Fibroblast of villous mesenchyme (primary cell): ENCODE results near the gene UHMK1. TPM values are rescaled to one million over a fixed set of nuclear protein-coding genes. Genes with fewer than 3 reads are reported as not detected.

Source experiments
- DNase-seq: peaks from one replicate; pipeline ENCODE4 v3.0.0-alpha.2; 2010; ENCODE audit warnings: low read depth
- H3K4me3 ChIP-seq: 2 replicates; pipeline ENCODE4 v1.5.1; 2011; ENCODE audit warnings: low read depth, mild to moderate bottlenecking, low read length
- total RNA-seq: library from RNA; depleted of rRNA; stranded (reverse); fragments of >200 nt; gene quantifications from 2 replicates; pipeline ENCODE4 v1.2.3, GENCODE V29; 2012
- TF ChIP-seq, protein P1 (sequence below): IDR thresholded peaks from 2 replicates; pipeline ENCODE4 v1.5.1; 2012; ENCODE audit warnings: low read depth, mild to moderate bottlenecking, low read length; ENCODE audit not compliant: insufficient read depth

Gene UHMK1
- total RNA-seq, 1 donor: 139 TPM

DNA sequence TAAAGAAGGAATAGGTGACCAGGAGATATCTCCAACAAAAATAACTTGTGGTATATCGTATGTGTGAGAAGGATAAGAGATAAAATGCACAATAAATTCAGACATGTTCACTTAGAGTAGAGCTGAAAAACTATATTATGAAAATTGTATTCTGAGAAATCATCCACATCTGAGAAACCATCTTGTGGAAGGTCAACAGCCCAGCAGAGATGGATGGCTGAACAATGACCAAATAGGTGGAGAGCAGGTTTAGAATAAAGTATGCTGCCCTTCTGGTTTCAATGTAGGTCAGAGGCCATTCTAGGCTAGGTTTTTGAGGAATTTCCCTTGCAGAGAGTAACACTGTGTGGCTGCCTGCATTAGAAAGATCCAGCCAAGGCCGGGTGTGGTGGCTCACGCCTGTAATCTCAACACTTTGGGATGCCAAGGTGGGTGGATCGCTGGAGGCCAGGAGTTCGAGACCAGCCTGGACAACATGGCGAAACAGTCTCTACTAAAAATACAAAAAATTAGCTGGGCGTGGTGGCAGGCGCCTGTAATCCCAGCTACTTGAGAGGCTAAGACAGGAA lies 55.1 kb downstream of the UHMK1 start:
- H3K4me3 ChIP-seq: no peak overlapping the region
- no peak for DNase-seq
- TF ChIP-seq, protein P1, sequence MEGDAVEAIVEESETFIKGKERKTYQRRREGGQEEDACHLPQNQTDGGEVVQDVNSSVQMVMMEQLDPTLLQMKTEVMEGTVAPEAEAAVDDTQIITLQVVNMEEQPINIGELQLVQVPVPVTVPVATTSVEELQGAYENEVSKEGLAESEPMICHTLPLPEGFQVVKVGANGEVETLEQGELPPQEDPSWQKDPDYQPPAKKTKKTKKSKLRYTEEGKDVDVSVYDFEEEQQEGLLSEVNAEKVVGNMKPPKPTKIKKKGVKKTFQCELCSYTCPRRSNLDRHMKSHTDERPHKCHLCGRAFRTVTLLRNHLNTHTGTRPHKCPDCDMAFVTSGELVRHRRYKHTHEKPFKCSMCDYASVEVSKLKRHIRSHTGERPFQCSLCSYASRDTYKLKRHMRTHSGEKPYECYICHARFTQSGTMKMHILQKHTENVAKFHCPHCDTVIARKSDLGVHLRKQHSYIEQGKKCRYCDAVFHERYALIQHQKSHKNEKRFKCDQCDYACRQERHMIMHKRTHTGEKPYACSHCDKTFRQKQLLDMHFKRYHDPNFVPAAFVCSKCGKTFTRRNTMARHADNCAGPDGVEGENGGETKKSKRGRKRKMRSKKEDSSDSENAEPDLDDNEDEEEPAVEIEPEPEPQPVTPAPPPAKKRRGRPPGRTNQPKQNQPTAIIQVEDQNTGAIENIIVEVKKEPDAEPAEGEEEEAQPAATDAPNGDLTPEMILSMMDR: no peak

DNA sequence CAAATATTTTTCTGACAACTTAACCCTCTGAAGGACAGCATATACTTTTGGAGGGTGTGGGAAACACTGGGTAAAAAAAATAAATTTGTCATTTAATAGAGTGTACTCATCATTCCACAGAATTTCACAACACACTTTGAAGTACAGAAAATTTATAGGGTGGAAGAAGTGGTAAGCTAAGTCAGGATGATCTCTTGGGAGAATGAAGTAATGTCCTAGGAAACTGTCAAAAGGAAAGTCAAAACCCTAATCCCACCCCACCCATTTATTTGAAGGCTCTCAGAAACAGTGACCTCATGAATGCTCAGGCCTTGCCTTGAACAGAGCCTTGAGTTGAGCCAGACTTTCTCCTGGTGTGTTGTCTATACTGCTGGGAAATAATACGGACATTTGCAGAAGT lies 56.6 kb downstream of the UHMK1 start:
- TF ChIP-seq, protein P1: no peak
- peak; percentile 74 for DNase-seq
- no peak overlapping the region for H3K4me3 ChIP-seq

DNA sequence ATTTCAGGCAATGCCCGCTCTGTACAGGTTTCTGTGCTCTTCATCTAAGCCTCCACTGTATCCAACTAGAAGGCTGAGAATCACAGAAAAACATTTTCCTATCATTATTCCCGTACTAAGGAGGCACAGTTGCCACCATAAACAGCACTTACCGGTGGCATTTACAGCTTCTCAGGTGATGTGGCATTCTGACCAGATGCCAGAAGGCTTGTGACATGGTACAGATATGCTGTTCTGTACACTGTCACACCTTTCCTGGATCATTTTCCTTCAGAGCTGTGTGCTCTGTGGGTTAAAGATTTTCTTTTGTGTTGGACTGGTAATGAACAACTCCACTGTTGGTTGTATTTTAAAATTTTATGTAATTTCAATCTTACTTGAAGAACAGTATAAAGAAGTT lies 59.9 kb downstream of the UHMK1 start:
- no peak for DNase-seq

DNA sequence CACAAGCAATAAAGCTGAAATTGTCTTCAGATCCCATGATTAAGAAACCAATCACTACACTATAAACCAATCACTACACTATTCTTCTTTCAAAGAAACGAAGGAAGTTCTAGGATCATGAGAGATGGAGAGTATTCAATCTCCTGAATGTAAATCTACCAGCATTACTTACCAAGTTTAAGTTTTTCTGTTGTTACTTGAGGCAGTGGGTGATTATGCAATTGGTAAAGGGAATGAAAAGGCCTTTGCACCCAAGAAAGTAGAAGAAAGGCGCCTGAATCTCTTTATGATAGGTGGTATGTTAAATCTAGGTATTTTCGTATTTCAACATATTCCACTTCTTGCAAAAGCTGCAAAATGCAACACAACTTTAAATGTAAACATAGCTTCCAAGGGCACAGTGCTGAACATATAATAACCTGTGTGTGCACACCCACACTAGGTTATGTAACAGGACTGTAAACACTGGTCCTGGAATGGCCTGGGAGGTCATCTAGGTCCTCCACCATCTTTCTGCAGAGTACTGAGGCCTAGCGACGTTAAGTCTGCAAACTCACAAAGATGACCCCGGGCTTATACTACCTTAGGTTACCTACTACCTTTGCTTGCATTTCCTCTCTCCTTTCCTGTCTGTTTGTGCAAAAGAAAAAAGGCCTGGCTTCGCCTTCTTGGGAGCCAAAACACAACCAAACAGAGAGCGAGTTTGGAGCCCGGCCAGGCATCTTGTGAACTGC lies 62.9 kb downstream of the UHMK1 start:
- peak; percentile 42 for DNase-seq
- TF ChIP-seq, protein P1: no peak
- H3K4me3 ChIP-seq: peak overlapping the region; percentile 69

More for the DNA sequence above, 59.9 kb downstream of the UHMK1 start:
- TF ChIP-seq, protein P1: no peak
- no peak overlapping the region for H3K4me3 ChIP-seq

DNA sequence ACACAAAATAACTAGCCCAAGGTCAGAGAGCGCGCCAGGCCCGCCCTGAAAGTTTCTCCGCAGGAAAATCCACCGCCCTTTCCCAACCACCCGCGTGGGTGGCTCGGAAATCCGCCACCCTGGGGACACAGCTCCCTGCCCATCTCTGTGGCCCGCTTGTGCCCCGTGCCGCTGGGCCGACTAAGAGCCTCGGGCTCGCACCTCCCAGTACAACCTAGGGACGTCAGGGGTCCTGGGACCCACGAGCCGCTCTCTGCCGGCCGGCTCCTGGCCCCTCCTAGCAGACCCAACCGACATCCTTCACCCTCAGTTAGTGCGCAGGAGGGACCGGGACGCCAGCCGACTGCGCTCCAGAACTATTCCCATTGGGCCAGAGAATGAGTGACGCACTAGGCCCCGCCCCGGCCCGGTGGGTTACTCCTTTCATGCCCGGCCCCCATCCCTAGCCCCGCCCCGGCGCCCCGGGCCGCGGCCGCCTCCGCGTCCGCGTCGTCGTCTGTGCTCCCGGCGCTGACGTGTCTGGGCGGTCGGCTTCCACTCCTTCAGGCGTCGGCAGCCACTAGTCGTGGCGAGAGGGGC lies 63.5 kb downstream of the UHMK1 start:
- H3K4me3 ChIP-seq: peak overlapping the region; percentile 81
- DNase-seq: peak; percentile 98

DNA sequence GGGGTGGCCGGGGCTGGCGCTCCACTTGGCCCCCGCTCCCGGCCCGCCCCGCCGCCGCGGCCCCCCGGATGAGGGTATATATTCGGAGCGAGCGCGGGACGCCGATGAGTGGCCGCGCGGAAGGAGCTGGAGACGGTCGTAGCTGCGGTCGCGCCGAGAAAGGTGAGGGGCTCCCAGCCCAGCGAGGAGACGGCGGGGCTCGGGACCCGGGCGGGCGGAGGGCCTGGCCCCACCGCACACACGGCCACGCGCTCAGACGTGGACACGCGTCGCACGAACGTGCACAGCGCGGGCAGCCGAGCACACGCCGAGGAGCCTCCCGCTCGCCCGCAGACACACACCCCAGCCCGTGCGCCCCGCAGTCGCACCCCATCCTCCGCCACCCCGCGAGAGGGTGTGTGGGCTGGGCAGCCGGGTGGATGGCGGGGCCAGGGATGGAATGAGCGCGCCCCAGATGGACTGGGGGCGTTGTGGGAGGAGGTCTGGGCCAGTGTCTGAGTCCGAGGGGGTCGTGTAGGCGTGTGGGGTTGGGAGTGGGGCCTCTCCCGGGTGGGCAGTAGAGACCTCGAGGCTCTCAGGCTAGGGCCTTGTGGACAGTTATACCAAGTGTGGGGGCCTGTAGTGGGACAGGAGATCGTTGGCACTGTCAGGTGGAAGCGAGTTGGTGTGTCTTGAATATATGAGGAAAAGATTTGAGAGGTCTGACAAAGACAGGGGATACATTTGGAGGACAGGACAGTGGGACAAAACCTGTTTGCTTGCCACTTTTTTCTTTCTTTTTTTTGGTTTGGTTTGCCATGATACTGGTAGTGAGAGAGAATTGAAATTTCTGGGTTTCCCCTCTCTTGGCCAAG lies 64.2 kb downstream of the UHMK1 start, which contains the start of gene UAP1:
Gene UAP1, plus strand, starts transcription at position 107 of the 854 bp plus-strand sequence. CDS start 4,347 bp downstream, outside the sequence.
- no peak for DNase-seq
- H3K4me3 ChIP-seq: peak within 1 kb of the TSS; percentile 81
- TF ChIP-seq, protein P1: no peak

More for the DNA sequence above, 63.5 kb downstream of the UHMK1 start:
- TF ChIP-seq, protein P1: no peak
